Hepatocyte (in vitro differentiated cells): ENCODE results near the gene HPS6. TPM values are rescaled to one million over a fixed set of nuclear protein-coding genes. Genes with fewer than 3 reads are reported as not detected.
"Not testable (repeated sequence)": the region's sequence is repeated elsewhere in the genome, so short reads cannot be mapped to it uniquely, and the experiment has no call there.

Source experiments
- DNase-seq: peaks from one replicate; pipeline ENCODE4 v3.0.0-alpha.2; 2016; ENCODE audit warnings: low spot score
- H2AFZ ChIP-seq: fragments of 200-600 bp; sonication (generic); 2 replicates; pipeline ENCODE4 v1.6.0; 2016; ENCODE audit warnings: antibody characterized with exemption, mild to moderate bottlenecking
- H3K27ac ChIP-seq: fragments of 200-600 bp; sonication (generic); 2 replicates; pipeline ENCODE4 v1.5.1; 2016; ENCODE audit warnings: mild to moderate bottlenecking
- H3K27me3 ChIP-seq: fragments of 200-600 bp; sonication (generic); 2 replicates; pipeline ENCODE4 v1.6.1; 2016
- H3K36me3 ChIP-seq: fragments of 200-600 bp; sonication (generic); replicated peaks from 2 replicates; pipeline ENCODE4 v1.5.1; 2016; ENCODE audit warnings: low read depth; ENCODE audit not compliant: insufficient read depth
- H3K4me1 ChIP-seq: fragments of 200-600 bp; sonication (generic); 2 replicates; pipeline ENCODE4 v1.5.1; 2016; ENCODE audit warnings: mild to moderate bottlenecking, moderate library complexity; ENCODE audit not compliant: insufficient read depth
- H3K4me2 ChIP-seq: fragments of 200-600 bp; sonication (generic); 2 replicates; pipeline ENCODE4 v1.6.0; 2016
- H3K4me3 ChIP-seq: fragments of 200-600 bp; sonication (generic); 2 replicates; pipeline ENCODE4 v1.5.1; 2016; ENCODE audit warnings: mild to moderate bottlenecking
- H3K79me2 ChIP-seq: fragments of 200-600 bp; sonication (generic); 2 replicates; pipeline ENCODE4 v1.6.0; 2017; ENCODE audit warnings: mild to moderate bottlenecking
- H3K9me2 ChIP-seq: fragments of 200-600 bp; sonication (generic); replicated peaks from 2 replicates; pipeline ENCODE4 v1.6.0; 2017; ENCODE audit warnings: mild to moderate bottlenecking; ENCODE audit not compliant: insufficient read depth
- H3K9me3 ChIP-seq: fragments of 200-600 bp; sonication (generic); 2 replicates; pipeline ENCODE4 v1.5.1; 2016; ENCODE audit warnings: low read depth, mild to moderate bottlenecking
- H4K20me1 ChIP-seq: fragments of 200-600 bp; sonication (generic); 2 replicates; pipeline ENCODE4 v1.6.0; 2016; ENCODE audit warnings: mild to moderate bottlenecking; ENCODE audit not compliant: insufficient read depth, poor library complexity, severe bottlenecking
- EZH2 ChIP-seq: fragments of 200-600 bp; sonication (generic); IDR thresholded peaks from 2 replicates; pipeline ENCODE4 v1.6.1; 2016; ENCODE audit warnings: antibody characterized with exemption, mild to moderate bottlenecking, borderline replicate concordance
- EZH2phosphoT487 ChIP-seq: fragments of 200-600 bp; sonication (generic); IDR thresholded peaks from one replicate; pipeline ENCODE4 v1.6.1; 2018; ENCODE audit warnings: antibody characterized with exemption, mild to moderate bottlenecking, low read depth, moderate library complexity; ENCODE audit not compliant: unreplicated experiment, severe bottlenecking
- WGBS: methylation state at CpG from one replicate; pipeline ENCODE4 v1.1.6; 2016; ENCODE audit warnings: low lambda C conversion rate; ENCODE audit errors: missing lambda C conversion rate; 5-methylcytosine and 5-hydroxymethylcytosine counted together
- polyA plus RNA-seq: library from polyadenylated mRNA; unstranded; fragments of >200 nt; fragmentation: Nextera tagmentation; extraction: Ambion mirVana; gene quantifications from 2 replicates; pipeline ENCODE4 v1.2.1, GENCODE V29; 2016
- total RNA-seq: library from RNA; depleted of rRNA; stranded (reverse); fragments of >200 nt; gene quantifications from 2 replicates; pipeline ENCODE4 v1.2.3, GENCODE V29; 2014
- TF ChIP-seq, protein P1 (sequence below): fragments of 200-600 bp; sonication (generic); IDR thresholded peaks from 2 replicates; pipeline ENCODE4 v1.5.1; 2016; ENCODE audit warnings: antibody characterized with exemption, mild to moderate bottlenecking; ENCODE audit not compliant: poor library complexity

Gene HPS6
- total and polyA plus RNA-seq, 2 experiments from 2014 or later = 22.4 to 25.2 TPM

DNA sequence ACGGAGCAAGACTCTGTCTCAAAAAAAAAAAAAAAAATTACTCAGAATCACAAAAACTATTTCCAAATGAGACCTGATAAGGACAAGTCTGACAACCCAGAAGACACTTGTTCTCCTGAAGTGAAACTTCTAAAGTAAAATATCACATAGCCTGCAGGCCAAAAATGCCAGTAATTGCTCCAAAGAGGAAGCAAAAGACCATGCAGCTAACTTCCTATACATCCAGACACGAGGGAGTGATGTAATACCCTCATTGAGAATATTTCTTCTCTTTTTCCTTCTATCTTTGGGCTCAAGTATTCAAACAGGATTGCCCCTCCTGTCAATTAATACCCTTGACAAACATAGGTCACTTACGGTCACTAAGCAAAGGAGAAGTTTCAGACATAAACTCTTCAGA lies 40.4 kb upstream of the HPS6 start:
- Histone ChIP-seq H3K4me2 (no peak overlapping the region), H2AFZ (no peak overlapping the region), H3K36me3 (no peaks in the 10 kb centered on the region), H4K20me1 (no peaks in the 10 kb centered on the region), H3K27ac (no peak overlapping the region), H3K9me2 (no peaks in the 10 kb centered on the region), H3K9me3 (no peaks in the 10 kb centered on the region), H3K4me3 (no peak overlapping the region), H3K27me3 (no peaks in the 10 kb centered on the region), H3K4me1 (no peaks in the 10 kb centered on the region), H3K79me2 (no peaks in the 10 kb centered on the region)
- TF ChIP-seq EZH2phosphoT487 (no peak), EZH2 (no peak)
- TF ChIP-seq, protein P1, sequence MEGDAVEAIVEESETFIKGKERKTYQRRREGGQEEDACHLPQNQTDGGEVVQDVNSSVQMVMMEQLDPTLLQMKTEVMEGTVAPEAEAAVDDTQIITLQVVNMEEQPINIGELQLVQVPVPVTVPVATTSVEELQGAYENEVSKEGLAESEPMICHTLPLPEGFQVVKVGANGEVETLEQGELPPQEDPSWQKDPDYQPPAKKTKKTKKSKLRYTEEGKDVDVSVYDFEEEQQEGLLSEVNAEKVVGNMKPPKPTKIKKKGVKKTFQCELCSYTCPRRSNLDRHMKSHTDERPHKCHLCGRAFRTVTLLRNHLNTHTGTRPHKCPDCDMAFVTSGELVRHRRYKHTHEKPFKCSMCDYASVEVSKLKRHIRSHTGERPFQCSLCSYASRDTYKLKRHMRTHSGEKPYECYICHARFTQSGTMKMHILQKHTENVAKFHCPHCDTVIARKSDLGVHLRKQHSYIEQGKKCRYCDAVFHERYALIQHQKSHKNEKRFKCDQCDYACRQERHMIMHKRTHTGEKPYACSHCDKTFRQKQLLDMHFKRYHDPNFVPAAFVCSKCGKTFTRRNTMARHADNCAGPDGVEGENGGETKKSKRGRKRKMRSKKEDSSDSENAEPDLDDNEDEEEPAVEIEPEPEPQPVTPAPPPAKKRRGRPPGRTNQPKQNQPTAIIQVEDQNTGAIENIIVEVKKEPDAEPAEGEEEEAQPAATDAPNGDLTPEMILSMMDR = no peak
- WGBS = 92% methylated on average over 3 of the region's 3 CpGs
- no peak for DNase-seq

- no peaks in the 10 kb centered on the region for H3K9me3 ChIP-seq
- no peak overlapping the region for H3K4me2 ChIP-seq
- no peaks in the 10 kb centered on the region for H3K27me3 ChIP-seq
- H3K79me2 ChIP-seq = no peaks in the 10 kb centered on the region
- no peaks in the 10 kb centered on the region for H4K20me1 ChIP-seq
- DNase-seq = no peak
- H3K27ac ChIP-seq = no peak overlapping the region
- no peaks in the 10 kb centered on the region for H3K4me1 ChIP-seq
- no peaks in the 10 kb centered on the region for H3K36me3 ChIP-seq
- TF ChIP-seq EZH2phosphoT487 = no peak
- H3K9me2 ChIP-seq = no peaks in the 10 kb centered on the region
- WGBS = 92% methylated on average over 2 of the region's 2 CpGs
- H2AFZ ChIP-seq = no peak overlapping the region
- H3K4me3 ChIP-seq = no peak overlapping the region
Measured at GRCh38 chr10:102027261-102027660, 37.9 kb upstream of the HPS6 start.

GRCh38 chr10:102033787-102034186 lies 31.4 kb upstream of the HPS6 start:
- Histone ChIP-seq H3K4me3 (no peak overlapping the region), H3K79me2 (no peaks in the 10 kb centered on the region), H4K20me1 (no peaks in the 10 kb centered on the region), H3K4me1 (no peaks in the 10 kb centered on the region), H3K9me2 (no peaks in the 10 kb centered on the region), H3K36me3 (no peaks in the 10 kb centered on the region), H3K27me3 (no peaks in the 10 kb centered on the region), H3K9me3 (no peaks in the 10 kb centered on the region), H2AFZ (no peak overlapping the region), H3K27ac (no peak overlapping the region), H3K4me2 (no peak overlapping the region)
- WGBS = 97% methylated on average over 2 of the region's 2 CpGs
- no peak for TF ChIP-seq EZH2
- TF ChIP-seq, protein P1 = no peak
- no peak for TF ChIP-seq EZH2phosphoT487
- no peak for DNase-seq

- H3K4me1 ChIP-seq, H3K9me3 ChIP-seq, H3K9me2 ChIP-seq, H3K4me3 ChIP-seq, H3K4me2 ChIP-seq, H3K27me3 ChIP-seq, DNase-seq, H2AFZ ChIP-seq, H3K36me3 ChIP-seq, H3K27ac ChIP-seq: not testable (repeated sequence)
- peaks cover 14% of the 10 kb centered on the region for H3K79me2 ChIP-seq
- peaks cover 13% of the 10 kb centered on the region for H4K20me1 ChIP-seq
- 97% methylated on average over 14 of the region's 33 CpGs for WGBS
Measured at GRCh38 chr10:102035807-102036206, 29.3 kb upstream of the HPS6 start.

DNA sequence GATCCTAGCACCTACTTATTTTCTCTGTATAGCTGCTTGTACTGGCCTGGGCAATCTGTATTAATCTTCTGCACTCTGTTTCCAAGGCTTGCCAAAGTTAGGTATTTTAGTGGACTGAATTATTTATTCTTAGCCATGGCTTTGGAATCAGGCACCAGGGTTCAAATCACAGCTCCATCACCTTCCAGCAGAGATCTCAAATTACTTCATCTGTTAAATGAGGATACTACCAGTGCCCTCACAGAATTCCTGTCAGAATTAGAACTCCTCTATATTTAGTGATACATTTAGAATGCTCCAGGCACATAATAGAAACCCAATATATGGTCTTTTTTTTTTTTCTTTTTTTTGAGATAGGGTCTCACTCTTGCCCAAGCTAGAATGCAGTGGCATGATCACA lies 26.7 kb upstream of the HPS6 start:
- DNase-seq = no peak
- Histone ChIP-seq H3K27me3 (no peaks in the 10 kb centered on the region), H3K36me3 (no peaks in the 10 kb centered on the region), H3K27ac (no peak overlapping the region), H3K4me1 (peaks cover 4% of the 10 kb centered on the region), H3K79me2 (peaks cover 40% of the 10 kb centered on the region), H3K9me2 (no peaks in the 10 kb centered on the region), H3K9me3 (no peaks in the 10 kb centered on the region), H2AFZ (no peak overlapping the region), H3K4me2 (no peak overlapping the region), H4K20me1 (peaks cover 31% of the 10 kb centered on the region), H3K4me3 (no peak overlapping the region)
- TF ChIP-seq EZH2 (no peak), EZH2phosphoT487 (no peak)
- TF ChIP-seq, protein P1 = no peak
